ENCODE data around the gene SPDYE2.
"Not testable (repeated sequence)": the region's sequence is repeated elsewhere in the genome, so short reads cannot be mapped to it uniquely, and the experiment has no call there.

The SPDYE2 gene

GRCh38 chr7:102550808-102551422 is at the start of gene SPDYE2:
Gene SPDYE2 (plus strand): TSS chr7:102551226. CDS start chr7:102553256, 2,030 bp downstream.
- not testable (repeated sequence) for DNase-seq

GRCh38 chr7:102503141-102503540 is 47.9 kb upstream of the SPDYE2 start:
- DNase-seq: not testable (repeated sequence)

- not testable (repeated sequence) for DNase-seq
These were observed 45.5 kb upstream of the SPDYE2 start for GRCh38 chr7:102505298-102506185.

GRCh38 chr7:102507410-102508088 is 43.5 kb upstream of the SPDYE2 start:
- DNase-seq: not testable (repeated sequence)

GRCh38 chr7:102510575-102510974 is 40.5 kb upstream of the SPDYE2 start:
- not testable (repeated sequence) for DNase-seq

GRCh38 chr7:102511860-102512522 is 39.0 kb upstream of the SPDYE2 start:
- not testable (repeated sequence) for DNase-seq

- DNase-seq: not testable (repeated sequence)
These were observed 38.3 kb upstream of the SPDYE2 start for GRCh38 chr7:102512642-102513221.

GRCh38 chr7:102514881-102515721 is 35.9 kb upstream of the SPDYE2 start:
- not testable (repeated sequence) for DNase-seq

GRCh38 chr7:102515889-102516288 is 35.1 kb upstream of the SPDYE2 start:
- not testable (repeated sequence) for DNase-seq

GRCh38 chr7:102516951-102517350 is 34.1 kb upstream of the SPDYE2 start:
- not testable (repeated sequence) for DNase-seq

GRCh38 chr7:102517550-102518147 is 33.4 kb upstream of the SPDYE2 start, which contains the start of gene RASA4B:
Gene RASA4B (minus strand): TSS chr7:102517777. CDS start chr7:102517710, 67 bp downstream.
- not testable (repeated sequence) for DNase-seq

GRCh38 chr7:102520797-102521196 is 30.2 kb upstream of the SPDYE2 start:
- not testable (repeated sequence) for DNase-seq

- DNase-seq: not testable (repeated sequence)
These were observed 26.2 kb upstream of the SPDYE2 start for GRCh38 chr7:102524803-102525202.

GRCh38 chr7:102527182-102527581 is 23.8 kb upstream of the SPDYE2 start:
- not testable (repeated sequence) for DNase-seq

GRCh38 chr7:102527822-102528793 is 22.9 kb upstream of the SPDYE2 start:
- not testable (repeated sequence) for DNase-seq

- DNase-seq: not testable (repeated sequence)
These were observed 19.4 kb upstream of the SPDYE2 start for GRCh38 chr7:102531583-102531982.

GRCh38 chr7:102532127-102532526 is 18.9 kb upstream of the SPDYE2 start:
- DNase-seq: not testable (repeated sequence)

- not testable (repeated sequence) for DNase-seq
These were observed 15.9 kb upstream of the SPDYE2 start for GRCh38 chr7:102535062-102535615.

- not testable (repeated sequence) for DNase-seq
These were observed 10.4 kb upstream of the SPDYE2 start for GRCh38 chr7:102540604-102541003.

Measured in CD4-positive, alpha-beta T cell treated with Interferon gamma for 1 hour (primary cell).